Esophagus mucosa (tissue), 1 donor: ENCODE measurements around the gene GALNT15. TPM values are rescaled to one million over a fixed set of nuclear protein-coding genes. Genes with fewer than 3 reads are reported as not detected.

Source experiments
- ATAC-seq: fragments of 200-7000 bp; cut with Tn5 transposase; one replicate; pipeline ENCODE4 v1.9.1; 2020
- total RNA-seq: library from RNA; stranded (reverse); gene quantifications from one replicate; pipeline ENCODE4 v1.2.4, GENCODE V29; 2023
- donor health status: DM: yes; HTN: yes; CAD: no.

Gene GALNT15
- total RNA-seq, 1 donor from 2014 or later: 1.8 TPM

- no peak for ATAC-seq
Measured at GRCh38 chr3:16255726-16256125, 81.2 kb downstream of the GALNT15 start.

- no peak for ATAC-seq
Measured at GRCh38 chr3:16257309-16257708, 82.8 kb downstream of the GALNT15 start.

GRCh38 chr3:16258177-16258576, 83.7 kb downstream of the GALNT15 start:
- ATAC-seq: no peak

DNA sequence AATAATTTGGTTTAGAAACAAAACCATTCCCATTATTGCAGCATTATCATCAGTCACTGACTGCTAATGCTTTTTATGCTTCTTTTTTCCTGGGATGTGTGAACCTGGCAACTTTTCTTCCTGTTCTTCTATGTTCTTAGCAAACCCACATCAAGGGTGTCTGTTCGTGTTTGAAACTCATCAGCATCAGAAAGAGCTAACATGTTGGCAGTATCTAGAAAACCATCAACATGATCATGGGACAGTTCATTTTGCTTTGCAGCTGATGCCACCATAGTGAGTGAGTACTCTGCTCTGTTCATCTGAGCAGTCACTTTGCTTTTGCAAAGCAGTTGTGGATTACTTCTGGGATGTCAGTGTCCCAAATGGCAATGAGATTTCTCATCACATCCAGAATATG, 84.4 kb downstream of the GALNT15 start:
- ATAC-seq: no peak

GRCh38 chr3:16260046-16260445, 85.6 kb downstream of the GALNT15 start:
- no peak for ATAC-seq

- no peak for ATAC-seq
Measured at GRCh38 chr3:16262174-16262573, 87.7 kb downstream of the GALNT15 start.

GRCh38 chr3:16264174-16264707, 89.8 kb downstream of the GALNT15 start:
- no peak for ATAC-seq

DNA sequence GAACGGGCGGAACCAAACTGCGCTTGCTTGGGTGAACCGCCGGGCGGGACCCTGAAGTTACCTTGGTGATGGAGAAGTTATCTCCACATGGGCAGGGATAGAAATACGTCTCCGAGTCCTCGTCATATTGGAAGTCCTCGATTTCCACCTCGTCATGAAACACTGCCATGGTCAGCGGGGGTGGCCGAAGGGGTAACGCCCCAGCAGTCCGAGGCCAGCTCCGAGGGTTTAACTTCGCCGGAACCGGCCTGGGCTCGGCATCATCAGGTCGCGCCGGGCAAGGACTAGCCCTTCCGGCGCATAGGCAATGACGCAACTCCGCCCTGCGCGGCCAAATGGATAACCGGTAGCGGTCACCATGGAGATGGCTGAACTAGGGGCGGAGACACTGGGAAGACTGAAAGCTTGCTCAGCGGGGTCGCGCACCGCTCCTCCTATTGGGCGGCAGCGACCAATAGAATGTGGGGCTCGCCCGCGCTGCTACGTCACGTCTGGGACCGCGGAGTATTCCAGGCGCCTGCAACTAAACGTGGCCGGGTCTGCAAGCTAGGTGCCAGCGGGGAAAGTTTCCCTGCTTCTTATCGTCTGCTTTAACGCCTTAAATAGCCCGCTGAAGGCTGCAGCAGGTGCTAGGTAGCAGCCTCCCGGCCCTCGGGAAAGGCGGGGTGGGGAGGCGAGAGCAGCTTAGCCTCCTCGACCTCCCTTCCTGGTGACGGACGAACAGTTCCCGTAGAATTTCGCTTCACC, 90.4 kb downstream of the GALNT15 start, which contains the start of the genes DPH3 and OXNAD1:
TSS of gene DPH3 (minus strand) at position 236 of the 747 bp plus-strand sequence. CDS start at position 169, 67 bp downstream.
TSS of gene OXNAD1 (plus strand) at position 505 of the 747 bp plus-strand sequence. CDS start 5,741 bp downstream, outside the sequence.
- peak; percentile 100 for ATAC-seq

DNA sequence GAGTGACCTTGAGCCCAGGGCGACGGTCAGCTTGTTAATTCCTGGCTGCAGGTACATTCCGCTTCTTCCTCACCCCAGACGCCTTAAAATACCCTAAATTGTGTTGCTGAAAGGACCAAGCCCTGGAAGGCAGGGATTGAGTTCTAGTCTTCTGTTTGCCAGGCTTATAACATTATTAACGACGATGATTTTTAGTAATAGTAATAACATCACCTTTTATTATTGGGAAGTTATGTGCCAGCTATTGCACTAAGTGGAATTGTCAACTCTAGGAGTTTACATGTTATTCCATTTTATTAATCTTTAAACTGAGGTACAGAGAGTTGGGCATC, 90.9 kb downstream of the GALNT15 start:
- no peak for ATAC-seq

DNA sequence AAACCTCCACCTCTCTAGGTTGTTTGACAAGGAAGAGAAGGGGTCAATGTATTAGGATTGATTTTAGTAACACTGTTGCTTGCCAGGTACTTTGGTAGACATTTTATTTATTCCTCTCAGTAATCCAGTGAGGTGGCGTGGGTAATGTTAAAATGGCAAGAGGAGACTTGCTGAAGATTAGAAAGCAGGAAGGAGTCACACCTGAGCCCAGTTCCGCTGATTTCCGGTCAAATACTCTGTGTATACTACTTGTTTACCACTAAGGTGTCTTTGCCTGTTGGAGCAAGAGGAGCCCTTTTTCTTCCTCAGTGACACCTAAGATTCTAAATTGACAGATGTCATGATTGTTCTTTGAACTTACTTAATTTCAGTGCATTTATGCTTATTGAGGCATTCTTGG, 92.2 kb downstream of the GALNT15 start:
- peak; percentile 18 for ATAC-seq

GRCh38 chr3:16270855-16271254, 96.4 kb downstream of the GALNT15 start:
- ATAC-seq: no peak

- no peak for ATAC-seq
Measured at GRCh38 chr3:16272588-16272987, 98.1 kb downstream of the GALNT15 start.

DNA sequence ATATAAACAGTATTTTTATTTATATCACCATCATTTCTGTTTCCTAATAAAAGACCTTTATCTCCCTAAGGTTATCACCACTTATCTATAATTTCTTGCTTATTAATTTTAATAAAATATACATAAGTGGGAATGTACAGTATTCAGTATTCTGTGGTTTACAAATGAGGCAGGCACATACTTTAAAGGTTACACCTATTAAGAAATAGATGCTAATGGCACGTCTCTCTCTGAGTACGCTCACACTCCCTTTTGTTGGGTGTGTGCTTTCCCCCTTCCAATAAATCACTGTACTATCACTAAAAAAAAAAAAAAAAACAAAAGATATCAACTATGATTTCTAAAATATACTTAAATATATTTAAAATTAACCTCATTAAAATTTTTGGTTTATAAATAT, 99.4 kb downstream of the GALNT15 start:
- ATAC-seq: no peak

DNA sequence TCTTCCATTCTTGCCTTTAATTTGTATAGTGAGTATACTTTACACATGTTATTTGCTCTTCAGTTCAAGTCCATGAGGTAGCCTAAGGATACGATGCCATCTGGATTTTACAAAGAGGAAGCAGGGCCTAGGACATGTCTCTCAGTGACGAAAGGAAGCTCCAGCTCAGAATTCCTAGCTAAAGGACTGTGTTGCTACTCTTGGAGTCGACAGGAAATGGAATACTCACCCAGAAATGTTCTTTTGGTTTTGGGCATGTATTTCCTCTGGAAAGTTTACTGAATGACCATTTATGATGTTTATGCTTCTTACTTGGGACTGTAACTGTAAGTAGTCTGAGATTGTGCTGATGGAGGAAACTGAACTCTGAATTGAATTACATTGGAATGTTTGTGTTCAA, 103.0 kb downstream of the GALNT15 start:
- ATAC-seq: no peak

- ATAC-seq: no peak
Measured at GRCh38 chr3:16279010-16279801, 104.7 kb downstream of the GALNT15 start.

DNA sequence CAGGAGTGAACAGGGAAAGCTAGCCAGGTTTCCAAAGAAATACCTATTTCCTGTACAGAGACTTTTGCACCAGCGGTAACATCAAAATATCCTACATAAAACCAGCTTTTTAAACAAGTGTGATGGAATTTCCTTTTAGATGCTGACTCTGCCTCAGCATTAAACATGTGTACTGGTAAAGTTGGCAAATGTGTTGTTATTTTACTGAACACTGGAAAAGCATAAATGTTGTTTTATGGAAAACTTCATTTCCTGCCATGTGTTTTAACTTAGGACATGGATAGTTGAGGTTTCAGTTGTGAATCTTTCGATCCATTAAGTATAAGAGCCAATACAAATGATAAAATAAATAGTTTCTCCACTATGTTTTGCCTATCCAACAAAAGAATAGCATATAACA, 106.2 kb downstream of the GALNT15 start:
- ATAC-seq: no peak

Other genes with a start within 250 kb of the GALNT15 start
- 12.2 TPM for gene DPH3, start 90.3 kb downstream of the GALNT15 start, total RNA-seq
- gene OXNAD1, start 90.5 kb downstream of the GALNT15 start, total RNA-seq: 11.0 TPM